HG03457 (cell line): ENCODE results near the gene ARL11.
A peak's percentile ranks its signal among the peaks of the same experiment; 100 is the strongest.
"Not testable (repeated sequence)": the region's sequence is repeated elsewhere in the genome, so short reads cannot be mapped to it uniquely, and the experiment has no call there.

Experiments used
- ATAC-seq: cut with Tn5 transposase; IDR thresholded peaks from one replicate; pipeline ENCODE4 v1.9.1; 2021; ENCODE audit warnings: moderate number of reproducible peaks; ENCODE audit not compliant: unreplicated experiment

Gene ARL11

GRCh38 chr13:49627831-49628652 lies at the start of gene ARL11:
TSS of gene ARL11 (plus strand) at chr13:49628507. CDS start at chr13:49630448, 1,941 bp downstream.
- ATAC-seq, result peak; percentile 89

DNA sequence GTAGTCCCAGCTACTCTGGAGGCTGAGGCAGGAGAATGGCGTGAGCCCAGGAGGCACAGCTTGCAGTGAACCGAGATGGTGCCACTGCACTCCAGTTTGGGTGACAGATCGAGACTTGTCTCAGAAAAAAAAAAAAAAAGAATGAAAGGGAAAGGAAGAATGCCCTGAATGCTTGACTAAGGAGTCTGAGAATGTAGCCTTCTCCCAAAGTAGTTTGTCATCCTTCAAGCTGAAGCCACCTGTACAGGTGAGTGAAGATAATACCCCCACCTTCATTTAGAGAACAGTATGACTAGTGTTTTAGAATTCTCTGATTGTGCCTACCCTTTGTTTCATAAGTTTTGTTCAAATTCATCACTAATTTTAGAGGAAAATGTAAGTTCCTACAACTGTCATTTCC lies 48.8 kb upstream of the ARL11 start:
- no peak for ATAC-seq

DNA sequence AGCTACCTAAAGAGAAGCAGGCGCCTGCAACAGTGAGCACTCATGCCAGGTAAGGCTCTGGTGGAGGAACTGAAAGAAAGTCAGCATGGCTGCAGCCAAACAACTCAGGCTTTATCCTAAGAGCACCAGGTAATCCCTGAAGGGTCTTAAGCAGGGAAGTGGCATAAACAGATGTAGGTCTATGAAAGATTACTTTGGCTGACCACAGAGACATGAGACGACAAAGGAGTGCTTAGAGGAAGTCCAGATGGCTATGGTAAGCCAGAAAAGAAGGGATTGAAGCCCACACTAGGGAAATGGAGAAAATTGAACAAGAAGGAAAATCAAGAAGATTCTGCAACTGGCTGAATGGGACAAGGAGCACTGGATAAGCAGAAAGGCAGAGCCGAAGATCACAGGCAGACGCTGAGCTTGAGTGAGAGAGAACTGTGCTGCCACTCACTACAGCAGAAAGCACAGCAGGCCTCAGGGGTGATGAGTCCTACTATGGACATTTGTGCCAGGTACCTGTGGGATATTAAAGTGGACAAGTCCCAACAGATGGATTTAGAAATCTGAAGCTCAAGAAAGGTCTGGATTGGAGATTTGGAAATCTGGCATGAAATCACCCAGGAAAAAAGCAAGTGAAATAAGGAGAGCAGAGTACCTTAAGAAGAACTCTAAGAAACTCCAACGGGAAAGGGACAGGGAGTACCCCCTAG lies 47.2 kb upstream of the ARL11 start:
- ATAC-seq, result no peak

- ATAC-seq, result peak; percentile 8
Measured at GRCh38 chr13:49584771-49585182, 43.5 kb upstream of the ARL11 start.

- ATAC-seq, result peak; percentile 68
Measured at GRCh38 chr13:49585220-49586157, 42.8 kb upstream of the ARL11 start, which contains the start of gene RCBTB1. TSS of gene RCBTB1 (minus strand) at chr13:49585558. CDS start at chr13:49567279, 18,279 bp downstream.

DNA sequence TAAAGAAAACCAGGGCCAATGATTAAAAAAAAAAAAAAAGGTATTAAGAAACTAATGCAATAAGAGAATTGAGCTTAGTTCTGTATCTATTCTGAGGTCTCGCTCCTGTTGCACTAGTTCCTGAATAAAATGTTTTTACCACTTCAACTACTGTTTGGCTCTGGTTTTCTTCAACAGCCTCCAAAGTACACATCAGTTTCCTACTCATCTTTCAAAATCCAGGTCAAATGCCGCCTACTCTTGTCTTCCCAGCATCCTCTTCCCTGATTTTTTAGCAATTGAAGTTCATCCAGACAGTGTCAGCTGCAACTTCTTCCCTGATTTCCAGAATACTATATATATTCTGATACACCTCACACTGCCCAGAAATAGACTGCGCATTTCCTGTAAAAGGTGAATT lies 41.6 kb upstream of the ARL11 start:
- no peak for ATAC-seq

GRCh38 chr13:49587311-49587847 lies 40.9 kb upstream of the ARL11 start:
- no peak for ATAC-seq

DNA sequence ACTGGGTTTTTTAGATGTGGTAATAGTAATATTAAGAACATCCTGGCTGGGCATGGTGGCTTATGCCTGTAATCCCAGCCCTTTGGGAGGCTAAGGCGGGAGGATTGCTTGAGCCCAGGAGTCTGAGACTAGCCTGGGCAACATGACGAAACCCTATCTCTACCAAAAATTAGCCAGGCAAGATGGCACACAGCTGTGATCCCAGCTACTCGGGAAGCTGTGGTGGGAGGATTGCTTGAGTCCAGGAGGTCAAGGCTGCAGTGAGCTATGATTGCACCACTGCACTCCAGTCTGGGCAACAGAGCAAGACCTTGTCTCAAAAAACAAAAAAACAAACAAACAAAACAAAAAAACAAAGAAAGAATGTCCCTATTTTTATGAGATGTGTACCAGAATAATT lies 37.6 kb upstream of the ARL11 start:
- not testable (repeated sequence) for ATAC-seq

- ATAC-seq, result not testable (repeated sequence)
Measured at GRCh38 chr13:49593876-49594275, 34.4 kb upstream of the ARL11 start.

DNA sequence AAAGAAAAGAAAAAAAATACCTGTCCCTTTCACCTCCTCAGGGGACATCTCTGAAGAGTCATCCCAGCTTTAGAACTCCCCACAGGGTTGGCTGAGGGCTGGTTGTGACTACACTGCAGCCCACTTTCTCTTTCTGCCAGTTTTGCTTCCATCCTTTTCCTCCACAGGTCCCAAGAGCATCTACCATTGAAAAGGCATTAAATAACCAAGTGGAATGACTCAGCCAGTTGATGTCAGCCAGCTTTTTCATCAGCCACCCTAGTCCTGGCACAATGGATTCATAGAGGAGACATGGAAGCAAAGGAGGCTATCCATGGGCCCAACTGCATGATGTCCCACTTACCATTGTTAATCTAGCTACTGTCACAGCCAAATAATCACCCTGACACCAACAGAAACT lies 33.7 kb upstream of the ARL11 start:
- no peak for ATAC-seq

DNA sequence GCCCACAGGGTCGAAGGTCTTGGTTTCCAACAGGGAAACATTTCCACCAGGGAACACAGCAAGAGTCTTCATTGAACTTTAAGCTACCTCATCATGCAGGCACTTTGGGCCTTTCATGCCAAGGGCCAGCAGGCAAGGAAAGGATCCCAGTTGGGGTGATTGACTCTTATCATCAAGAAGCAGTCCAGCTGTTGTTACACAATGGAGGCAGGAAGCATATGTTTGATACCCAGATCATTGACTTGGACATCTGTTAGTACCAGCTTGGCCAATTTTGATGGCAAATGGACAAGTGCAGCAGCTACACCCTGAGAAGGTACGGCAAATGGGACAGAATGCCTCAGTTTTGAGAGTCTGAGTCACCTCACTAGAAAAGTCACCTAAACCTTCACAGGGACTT lies 32.1 kb upstream of the ARL11 start:
- no peak for ATAC-seq

DNA sequence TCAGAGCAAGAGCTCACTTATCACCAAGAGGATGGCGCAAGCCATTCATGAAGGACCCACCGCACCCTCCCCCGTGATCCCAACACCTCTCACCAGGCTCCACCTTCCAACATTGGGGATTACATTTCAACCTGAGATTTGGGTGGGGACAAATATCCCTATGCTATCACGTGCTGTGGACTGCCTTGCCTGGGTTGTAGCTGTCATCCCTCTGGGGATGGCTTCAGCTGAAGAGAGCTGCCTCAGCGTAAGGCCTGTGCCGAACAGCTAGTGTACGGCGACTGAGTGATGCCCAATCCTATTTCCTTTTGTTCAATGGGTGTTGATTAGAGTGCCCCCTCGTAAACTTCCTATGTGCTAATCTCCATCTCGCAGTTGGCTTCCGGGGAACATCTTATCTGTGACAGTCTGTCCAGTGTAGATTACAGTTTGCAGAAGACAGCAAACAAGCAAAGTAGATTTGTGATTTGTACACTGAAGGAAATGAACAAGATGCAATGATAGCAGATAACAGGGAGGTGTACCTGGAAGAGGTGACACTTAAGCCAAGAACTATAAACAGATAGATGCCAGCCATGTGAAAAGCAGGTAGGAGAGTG lies 31.2 kb upstream of the ARL11 start:
- no peak for ATAC-seq

GRCh38 chr13:49602005-49602404 lies 26.3 kb upstream of the ARL11 start:
- ATAC-seq, result no peak

DNA sequence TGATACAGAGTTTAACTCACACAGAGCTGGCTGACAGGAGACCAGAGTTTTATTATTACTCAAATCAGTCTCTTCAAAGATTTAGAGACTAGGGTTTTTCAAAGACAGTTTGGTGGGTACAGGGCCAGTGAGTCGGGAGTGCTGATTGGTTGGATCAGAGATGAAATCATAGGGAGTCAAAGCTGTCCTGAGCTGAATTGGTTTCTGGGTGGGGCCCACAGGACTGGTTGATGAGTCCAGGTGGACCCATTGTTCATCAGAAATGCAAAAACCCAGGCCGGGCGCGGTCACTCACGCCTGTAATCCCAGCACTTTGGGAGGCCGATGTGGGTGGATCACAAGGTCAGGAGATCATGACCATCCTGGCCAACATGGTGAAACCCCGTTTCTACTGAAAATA lies 25.7 kb upstream of the ARL11 start:
- ATAC-seq, result not testable (repeated sequence)

GRCh38 chr13:49604570-49604969 lies 23.7 kb upstream of the ARL11 start:
- no peak for ATAC-seq

- peak; percentile 91 for ATAC-seq
Measured at GRCh38 chr13:49606747-49607648, 21.3 kb upstream of the ARL11 start.

- no peak for ATAC-seq
Measured at GRCh38 chr13:49607761-49608160, 20.5 kb upstream of the ARL11 start.

- ATAC-seq, result no peak
Measured at GRCh38 chr13:49608651-49609331, 19.5 kb upstream of the ARL11 start.

- ATAC-seq, result no peak
Measured at GRCh38 chr13:49610176-49610575, 18.1 kb upstream of the ARL11 start.
